Measurements from ENCODE around the gene ARHGAP26.

DNA sequence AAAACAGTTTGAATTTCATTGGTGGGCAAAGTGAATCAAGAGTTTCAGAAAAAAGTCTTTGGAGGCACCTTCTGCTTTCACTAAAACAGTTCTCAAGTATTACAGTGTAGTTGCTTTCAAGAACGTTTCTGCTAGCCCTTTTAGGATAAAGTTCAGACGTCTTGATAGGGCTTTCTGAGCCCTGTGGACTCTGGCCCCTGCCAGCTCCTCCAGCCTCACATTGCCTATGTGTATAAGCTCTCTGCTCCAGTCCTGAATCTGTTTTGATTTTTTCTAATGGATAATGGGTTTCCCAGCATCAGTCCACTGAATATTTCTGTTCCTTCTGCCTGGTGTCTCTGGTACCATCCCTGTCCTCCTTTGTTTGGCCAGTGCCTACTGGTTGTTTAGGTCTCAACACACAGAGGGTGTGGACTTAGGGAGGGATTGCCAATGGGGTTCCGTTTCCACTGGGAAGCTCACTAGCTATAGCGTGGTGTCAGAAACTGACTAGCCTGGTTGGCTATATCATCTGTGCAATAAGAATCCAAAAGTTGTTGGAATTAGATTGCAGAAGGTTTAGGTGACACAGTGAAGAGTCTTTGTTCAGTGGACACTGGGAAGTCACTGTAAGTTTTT is 26.4 kb downstream of the ARHGAP26 start:
- TF ChIP-seq, protein P1, sequence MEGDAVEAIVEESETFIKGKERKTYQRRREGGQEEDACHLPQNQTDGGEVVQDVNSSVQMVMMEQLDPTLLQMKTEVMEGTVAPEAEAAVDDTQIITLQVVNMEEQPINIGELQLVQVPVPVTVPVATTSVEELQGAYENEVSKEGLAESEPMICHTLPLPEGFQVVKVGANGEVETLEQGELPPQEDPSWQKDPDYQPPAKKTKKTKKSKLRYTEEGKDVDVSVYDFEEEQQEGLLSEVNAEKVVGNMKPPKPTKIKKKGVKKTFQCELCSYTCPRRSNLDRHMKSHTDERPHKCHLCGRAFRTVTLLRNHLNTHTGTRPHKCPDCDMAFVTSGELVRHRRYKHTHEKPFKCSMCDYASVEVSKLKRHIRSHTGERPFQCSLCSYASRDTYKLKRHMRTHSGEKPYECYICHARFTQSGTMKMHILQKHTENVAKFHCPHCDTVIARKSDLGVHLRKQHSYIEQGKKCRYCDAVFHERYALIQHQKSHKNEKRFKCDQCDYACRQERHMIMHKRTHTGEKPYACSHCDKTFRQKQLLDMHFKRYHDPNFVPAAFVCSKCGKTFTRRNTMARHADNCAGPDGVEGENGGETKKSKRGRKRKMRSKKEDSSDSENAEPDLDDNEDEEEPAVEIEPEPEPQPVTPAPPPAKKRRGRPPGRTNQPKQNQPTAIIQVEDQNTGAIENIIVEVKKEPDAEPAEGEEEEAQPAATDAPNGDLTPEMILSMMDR (conservative IDR thresholded peaks at IDR 0.05 in 1 of 2, IDR thresholded peaks at IDR 0.05 in 1 of 2; ENCODE audit: low read depth in 1 of 2, low read length in 2 of 2): no peak
- no peak for TF ChIP-seq EZH2 (IDR thresholded peaks at IDR 0.05; ENCODE audit: low read length, missing control alignments)
